GM21825 (cell line): ENCODE data around the gene EMC8.
"Not testable (repeated sequence)": the region's sequence is repeated elsewhere in the genome, so short reads cannot be mapped to it uniquely, and the experiment has no call there.

Experiments
- ATAC-seq: cut with Tn5 transposase; IDR thresholded peaks from one replicate; pipeline ENCODE4 v1.9.1; 2021; ENCODE audit warnings: mild to moderate bottlenecking, moderate library complexity; ENCODE audit not compliant: unreplicated experiment

Gene EMC8

GRCh38 chr16:85799497-85800320 is at the start of gene EMC8, which contains the start of gene COX4I1:
Gene EMC8 (minus strand): TSS chr16:85799544. CDS start chr16:85799295, 249 bp downstream.
Gene COX4I1 (plus strand): TSS chr16:85799695. CDS start chr16:85801206, 1,511 bp downstream.
- peak; percentile 86 for ATAC-seq

- no peak for ATAC-seq
Measured at GRCh38 chr16:85848986-85849385, 49.6 kb upstream of the EMC8 start.

GRCh38 chr16:85847681-85848601 is 48.6 kb upstream of the EMC8 start:
- no peak for ATAC-seq

- ATAC-seq, result no peak
Measured at GRCh38 chr16:85847036-85847435, 47.7 kb upstream of the EMC8 start.

DNA sequence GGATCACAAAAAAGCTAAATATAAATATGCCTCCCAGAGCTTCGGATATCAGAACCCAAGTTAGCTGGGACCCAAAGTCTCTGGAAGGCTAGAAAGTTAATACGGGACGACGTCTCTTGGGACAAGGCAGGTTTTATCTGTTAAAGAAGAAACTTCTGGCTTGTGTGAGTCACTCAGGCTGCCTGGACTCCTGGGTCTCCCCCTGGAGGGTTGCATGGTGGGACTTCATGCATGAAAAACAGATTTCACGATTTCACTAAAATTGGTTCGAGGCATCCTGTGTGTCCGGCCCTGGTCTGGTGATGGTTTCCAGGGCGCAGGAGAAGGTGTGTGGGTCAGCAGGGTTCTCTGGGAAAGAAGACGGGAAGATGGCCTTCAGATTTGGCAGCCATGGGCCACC is 47.1 kb upstream of the EMC8 start:
- no peak for ATAC-seq

GRCh38 chr16:85845266-85845665 is 45.9 kb upstream of the EMC8 start:
- no peak for ATAC-seq

GRCh38 chr16:85844786-85845185 is 45.4 kb upstream of the EMC8 start:
- no peak for ATAC-seq

- ATAC-seq, result no peak
Measured at GRCh38 chr16:85844169-85844481, 44.8 kb upstream of the EMC8 start.

GRCh38 chr16:85843471-85844168 is 44.3 kb upstream of the EMC8 start:
- ATAC-seq, result no peak

DNA sequence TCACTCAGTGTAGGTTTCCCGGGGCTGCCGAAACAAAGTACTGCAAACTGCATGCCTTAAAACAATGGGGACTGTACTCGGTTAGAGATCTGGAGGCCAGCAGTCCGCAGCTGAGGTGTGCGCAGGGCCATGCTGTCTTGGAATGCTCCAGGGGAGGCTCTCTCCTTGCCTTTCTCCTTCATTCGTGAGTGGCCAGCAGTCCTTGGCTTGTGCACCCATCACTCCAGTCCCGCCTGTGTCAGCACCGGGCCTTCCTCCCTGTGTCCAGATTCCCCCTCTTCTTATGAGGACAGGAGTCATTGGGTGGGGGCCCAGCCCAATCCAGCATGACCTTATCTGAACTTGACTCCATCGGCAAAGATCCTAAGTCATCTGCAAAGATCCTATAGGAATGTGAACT is 43.5 kb upstream of the EMC8 start:
- no peak for ATAC-seq

GRCh38 chr16:85842435-85842834 is 43.1 kb upstream of the EMC8 start:
- no peak for ATAC-seq

DNA sequence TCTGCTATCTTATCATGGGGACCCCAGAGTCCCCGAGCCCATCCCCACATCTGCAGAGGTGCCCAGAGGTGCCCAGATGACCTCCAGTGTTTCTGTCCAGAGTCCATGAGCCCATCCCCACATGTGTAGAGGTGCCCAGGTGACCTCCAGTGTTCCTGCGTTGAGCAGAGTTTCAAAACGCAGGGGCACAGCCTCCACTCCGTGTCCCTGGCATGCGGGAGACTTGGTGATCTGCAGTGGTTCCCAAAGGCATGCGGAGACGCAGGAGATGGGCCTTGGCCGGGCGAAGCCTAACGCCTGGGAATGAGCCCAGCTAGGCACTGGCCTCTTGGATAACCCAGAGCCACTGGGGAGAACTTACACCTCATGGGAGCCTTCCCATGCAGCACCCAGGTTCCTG is 41.5 kb upstream of the EMC8 start:
- ATAC-seq, result no peak

GRCh38 chr16:85840395-85840794 is 41.1 kb upstream of the EMC8 start:
- ATAC-seq, result no peak

DNA sequence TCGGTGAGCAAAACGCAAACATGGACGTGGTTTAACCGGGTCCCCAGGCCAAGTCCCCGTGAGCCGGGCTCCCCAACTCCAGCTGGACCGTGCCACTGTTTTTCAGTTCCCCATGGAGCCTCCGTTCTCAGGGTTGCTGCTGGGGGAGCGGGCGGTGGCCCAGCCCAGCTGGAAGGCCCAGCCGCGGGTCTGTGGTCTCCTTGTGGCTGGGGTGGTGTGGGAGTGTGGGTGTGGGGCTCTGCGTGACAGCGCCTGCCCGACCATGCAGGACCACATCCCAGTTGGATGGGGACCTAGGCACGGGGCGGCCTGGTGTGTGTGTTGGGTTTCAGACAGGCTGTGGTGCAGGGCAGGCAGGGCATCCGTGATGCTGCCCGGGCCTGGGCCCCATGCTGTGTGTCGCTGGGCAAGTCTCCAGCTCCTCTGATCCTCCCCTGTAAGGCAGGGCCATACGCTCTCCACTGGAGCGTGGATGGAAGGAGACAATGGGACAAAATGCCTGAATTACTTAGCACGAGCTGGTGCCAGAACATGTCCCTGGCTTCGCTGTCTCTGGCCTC is 40.4 kb upstream of the EMC8 start:
- no peak for ATAC-seq

- no peak for ATAC-seq
Measured at GRCh38 chr16:85838876-85839585, 39.7 kb upstream of the EMC8 start.

DNA sequence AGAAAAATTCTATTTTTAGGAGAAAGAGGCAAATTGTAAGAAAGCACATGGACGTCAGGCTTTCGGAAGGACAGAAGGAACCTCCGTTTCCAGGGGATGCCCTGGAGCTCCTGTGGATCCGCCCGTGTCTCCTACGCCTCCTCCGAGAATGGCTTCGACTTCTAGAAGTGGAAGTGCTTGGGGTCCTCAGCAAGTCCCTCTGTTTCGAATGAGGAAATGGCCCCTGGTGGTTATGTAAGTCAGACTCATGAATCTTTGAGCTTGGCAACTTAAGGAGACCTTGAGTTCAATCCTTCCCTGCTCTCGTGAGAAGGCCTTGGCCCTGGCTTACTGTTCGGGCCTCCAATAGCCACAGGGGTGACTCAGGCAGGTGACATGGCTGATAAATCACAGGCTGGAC is 39.0 kb upstream of the EMC8 start:
- no peak for ATAC-seq

GRCh38 chr16:85837654-85838053 is 38.3 kb upstream of the EMC8 start:
- ATAC-seq, result not testable (repeated sequence)

GRCh38 chr16:85836706-85837582 is 37.6 kb upstream of the EMC8 start:
- no peak for ATAC-seq

DNA sequence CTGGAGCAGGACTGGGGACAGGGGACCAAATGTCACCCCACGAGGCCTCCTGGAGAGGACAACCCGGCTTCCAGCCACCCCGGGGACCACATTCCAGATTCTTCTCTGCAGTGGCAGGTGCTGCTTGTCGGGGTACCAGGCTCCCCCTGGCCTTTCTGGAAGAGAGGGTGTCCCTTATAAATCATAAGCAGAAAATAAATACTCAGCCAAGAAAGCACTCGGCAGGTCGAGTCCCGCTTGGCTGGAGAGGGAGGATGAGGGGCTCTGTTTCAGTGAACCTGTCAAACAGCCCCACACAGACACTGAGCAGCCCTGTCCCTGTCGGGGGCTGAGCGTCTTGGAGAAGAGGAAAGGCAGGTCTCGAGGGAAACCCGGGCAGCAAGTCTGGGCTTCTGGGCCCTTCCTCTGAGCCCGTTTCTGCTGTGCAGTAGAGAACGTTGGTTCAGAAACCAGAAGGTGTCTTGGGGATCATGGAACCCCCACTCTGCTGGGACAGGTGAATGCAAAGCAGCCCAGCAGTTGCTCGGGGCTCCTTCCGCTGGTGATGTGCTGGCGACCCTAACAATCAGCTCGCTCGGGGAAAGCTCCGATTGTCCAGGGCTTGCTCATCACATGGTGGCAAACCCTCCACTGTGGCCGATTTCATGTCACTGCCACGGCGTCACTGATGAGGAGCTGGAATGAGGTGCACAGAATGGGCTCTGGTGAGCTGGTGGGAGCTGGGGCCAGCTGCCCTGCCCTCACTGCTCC is 36.8 kb upstream of the EMC8 start:
- ATAC-seq, result no peak
